ENCODE measurements around the gene MAP3K6.

MAP3K6 gene

GRCh38 chr1:27374362-27375086, 7.8 kb upstream of the MAP3K6 start, which contains the start of gene FCN3:
Gene FCN3 (minus strand): TSS chr1:27374824. CDS start chr1:27374818, 6 bp downstream.
- no peak for DNase-seq (ENCODE audit: low read depth)

GRCh38 chr1:27372808-27373690, 6.3 kb upstream of the MAP3K6 start:
- no peak for DNase-seq (ENCODE audit: low read depth)

GRCh38 chr1:27372022-27372807, 5.5 kb upstream of the MAP3K6 start:
- no peak for DNase-seq (ENCODE audit: low read depth)

GRCh38 chr1:27368869-27369582, 2.3 kb upstream of the MAP3K6 start:
- no peak for DNase-seq (ENCODE audit: low read depth)

- no peak for DNase-seq (ENCODE audit: low read depth)
Observed at GRCh38 chr1:27367160-27367650, 444 bp upstream of the MAP3K6 start.

GRCh38 chr1:27366113-27366410, 699 bp downstream of the MAP3K6 start:
- peak; percentile 52 for DNase-seq (ENCODE audit: low read depth)

- peak; percentile 78 for DNase-seq (ENCODE audit: low read depth)
Observed at GRCh38 chr1:27365372-27366112, 1.2 kb downstream of the MAP3K6 start.

GRCh38 chr1:27364696-27365371, 1.9 kb downstream of the MAP3K6 start:
- DNase-seq (ENCODE audit: low read depth) = no peak

- no peak for DNase-seq (ENCODE audit: low read depth)
Observed at GRCh38 chr1:27363766-27364695, 2.7 kb downstream of the MAP3K6 start.

GRCh38 chr1:27361553-27361952, 5.2 kb downstream of the MAP3K6 start:
- DNase-seq (ENCODE audit: low read depth) = no peak

GRCh38 chr1:27361044-27361402, 5.7 kb downstream of the MAP3K6 start:
- no peak for DNase-seq (ENCODE audit: low read depth)

- DNase-seq (ENCODE audit: low read depth) = no peak
Observed at GRCh38 chr1:27360159-27361043, 6.4 kb downstream of the MAP3K6 start.

- no peak for DNase-seq (ENCODE audit: low read depth)
Observed at GRCh38 chr1:27359822-27360158, 7.0 kb downstream of the MAP3K6 start.

GRCh38 chr1:27358928-27359313, 7.8 kb downstream of the MAP3K6 start:
- DNase-seq (ENCODE audit: low read depth) = no peak

GRCh38 chr1:27358038-27358927, 8.5 kb downstream of the MAP3K6 start:
- no peak for DNase-seq (ENCODE audit: low read depth)

- no peak for DNase-seq (ENCODE audit: low read depth)
Observed at GRCh38 chr1:27357281-27358037, 9.3 kb downstream of the MAP3K6 start.
